GM23248 (cell line): ENCODE results near the gene CLDN18. TPM values are rescaled to one million over a fixed set of nuclear protein-coding genes. Genes with fewer than 3 reads are reported as not detected.

Experiments
- DNase-seq: peaks from one replicate; pipeline ENCODE4 v3.0.0-alpha.2; 2015
- H2AFZ ChIP-seq: fragments of 200-600 bp; sonication (generic); 2 replicates; pipeline ENCODE4 v1.6.1; 2016; ENCODE audit warnings: antibody characterized with exemption
- H3F3A ChIP-seq: fragments of 200-600 bp; sonication (generic); 2 replicates; pipeline ENCODE4 v1.6.1; 2016; ENCODE audit warnings: mild to moderate bottlenecking, antibody characterized with exemption, mixed run types; ENCODE audit not compliant: insufficient read depth
- H3K27ac ChIP-seq: fragments of 200-600 bp; sonication (generic); 2 replicates; pipeline ENCODE4 v1.5.1; 2016; ENCODE audit warnings: mild to moderate bottlenecking
- H3K27me3 ChIP-seq: fragments of 200-600 bp; sonication (generic); replicated peaks from 2 replicates; pipeline ENCODE4 v1.6.1; 2016; ENCODE audit warnings: mild to moderate bottlenecking; ENCODE audit not compliant: insufficient read depth
- H3K36me3 ChIP-seq: fragments of 200-600 bp; sonication (generic); 2 replicates; pipeline ENCODE4 v1.6.1; 2016; ENCODE audit warnings: low read depth, mild to moderate bottlenecking
- H3K4me1 ChIP-seq: fragments of 200-600 bp; sonication (generic); 2 replicates; pipeline ENCODE4 v1.6.1; 2016; ENCODE audit warnings: mild to moderate bottlenecking; ENCODE audit not compliant: insufficient read depth
- H3K4me2 ChIP-seq: fragments of 200-600 bp; sonication (generic); one replicate; pipeline ENCODE4 v1.6.1; 2016; ENCODE audit warnings: mild to moderate bottlenecking; ENCODE audit not compliant: unreplicated experiment
- H3K4me3 ChIP-seq: fragments of 200-600 bp; sonication (generic); 2 replicates; pipeline ENCODE4 v1.5.1; 2016; ENCODE audit warnings: mild to moderate bottlenecking
- H3K79me2 ChIP-seq: fragments of 200-600 bp; sonication (generic); 2 replicates; pipeline ENCODE4 v1.6.1; 2016; ENCODE audit warnings: mild to moderate bottlenecking; ENCODE audit not compliant: insufficient read depth
- H3K9ac ChIP-seq: fragments of 200-600 bp; sonication (generic); 2 replicates; pipeline ENCODE4 v1.6.1; 2016; ENCODE audit warnings: mild to moderate bottlenecking
- H3K9me2 ChIP-seq: fragments of 200-600 bp; sonication (generic); 2 replicates; pipeline ENCODE4 v1.6.1; 2016; ENCODE audit warnings: mixed run types, mild to moderate bottlenecking, moderate library complexity; ENCODE audit not compliant: insufficient read depth
- H3K9me3 ChIP-seq: fragments of 200-600 bp; sonication (generic); one replicate; pipeline ENCODE4 v1.6.1; 2017; ENCODE audit warnings: low read depth
- H4K20me1 ChIP-seq: fragments of 200-600 bp; sonication (generic); 2 replicates; pipeline ENCODE4 v1.6.0; 2016; ENCODE audit not compliant: insufficient read depth
- EZH2 ChIP-seq: fragments of 200-600 bp; sonication (generic); IDR thresholded peaks from 2 replicates; pipeline ENCODE4 v1.6.1; 2018; ENCODE audit warnings: antibody characterized with exemption, mild to moderate bottlenecking; ENCODE audit not compliant: insufficient read depth, poor library complexity, severe bottlenecking
- EZH2phosphoT487 ChIP-seq: fragments of 200-600 bp; sonication (generic); IDR thresholded peaks from 2 replicates; pipeline ENCODE4 v1.6.1; 2018; ENCODE audit warnings: antibody characterized with exemption, moderate library complexity, mild to moderate bottlenecking, low read depth; ENCODE audit not compliant: insufficient read depth
- WGBS, 2 experiments: methylation state at CpG; one replicate each; pipeline ENCODE4 v1.1.6; 2015 to 2017; ENCODE audit warnings: low lambda C conversion rate in 2 of 2, low coverage in 1 of 2; ENCODE audit errors: missing lambda C conversion rate in 2 of 2; 5-methylcytosine and 5-hydroxymethylcytosine counted together
- in situ Hi-C: fragments of 300-500 bp; cut with MboI; formaldehyde crosslinking; loops from 2 replicates; pipeline ENCODE4 v1.15.0; 2020
- polyA plus RNA-seq: library from polyadenylated mRNA; unstranded; fragments of >200 nt; fragmentation: Nextera tagmentation; extraction: Ambion mirVana; gene quantifications from 2 replicates; pipeline ENCODE4 v1.2.1, GENCODE V29; 2016
- total RNA-seq: library from RNA; depleted of rRNA; stranded (reverse); fragments of >200 nt; shearing (Covaris generic); gene quantifications from 2 replicates; pipeline ENCODE4 v1.2.3, GENCODE V29; 2014

CLDN18 gene
- total and polyA plus RNA-seq, 2 experiments from 2014 or later = 0.18 TPM; not detected in 1

DNA sequence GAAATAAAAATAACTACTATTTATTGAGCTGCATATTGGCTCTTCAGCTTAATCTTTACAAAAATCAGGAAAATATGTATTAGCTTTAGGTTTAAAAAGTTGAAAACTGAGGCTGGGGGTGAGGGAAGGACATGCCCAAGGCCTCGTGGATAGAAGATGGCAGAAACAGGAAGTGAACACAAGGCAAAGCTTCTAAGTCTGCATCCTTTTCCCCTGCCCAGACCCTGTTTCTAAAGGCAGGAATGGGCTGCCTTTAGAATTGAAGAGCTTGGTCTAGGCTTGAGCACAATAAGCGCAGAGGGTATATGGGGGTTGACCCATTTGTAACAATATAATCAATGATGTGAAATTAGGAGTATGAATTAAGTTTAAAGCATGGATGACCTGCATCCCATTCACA, 6.1 kb downstream of the CLDN18 start:
- Histone ChIP-seq H3K9me2 (no peaks in the 10 kb centered on the region), H3K27me3 (no peaks in the 10 kb centered on the region), H3K27ac (no peak overlapping the region), H3K79me2 (no peaks in the 10 kb centered on the region), H3K36me3 (0 out of 2 replicates have a peak, but pooled peaks cover 4% of the 10 kb centered on the region), H3K4me1 (no peaks in the 10 kb centered on the region), H2AFZ (no peak overlapping the region), H3K4me3 (no peak overlapping the region), H3K9ac (no peak overlapping the region), H4K20me1 (no peaks in the 10 kb centered on the region), H3F3A (no peaks in the 10 kb centered on the region), H3K9me3 (no peaks in the 10 kb centered on the region), H3K4me2 (no peak overlapping the region)
- WGBS, 2 experiments = 97 to 100% methylated on average over 2 of the region's 2 CpGs
- no peak for DNase-seq
- in situ Hi-C loops = no loop called here
- TF ChIP-seq EZH2 (no peak), EZH2phosphoT487 (no peak)

GRCh38 chr3:138019281-138020069, 9.5 kb downstream of the CLDN18 start:
- no peak for TF ChIP-seq EZH2phosphoT487
- TF ChIP-seq EZH2 = no peak
- H3K9me2 ChIP-seq = no peaks in the 10 kb centered on the region
- H3K4me1 ChIP-seq = no peaks in the 10 kb centered on the region
- no peaks in the 10 kb centered on the region for H3K79me2 ChIP-seq
- in situ Hi-C loops = no loop called here
- H3F3A ChIP-seq = no peaks in the 10 kb centered on the region
- H3K27me3 ChIP-seq = no peaks in the 10 kb centered on the region
- H3K4me2 ChIP-seq = no peak overlapping the region
- H4K20me1 ChIP-seq = no peaks in the 10 kb centered on the region
- H3K27ac ChIP-seq = no peak overlapping the region
- no peak overlapping the region for H2AFZ ChIP-seq
- H3K9me3 ChIP-seq = no peaks in the 10 kb centered on the region
- DNase-seq = no peak
- H3K4me3 ChIP-seq = no peak overlapping the region
- H3K36me3 ChIP-seq = 0 out of 2 replicates have a peak, but pooled peaks cover 7% of the 10 kb centered on the region
- no peak overlapping the region for H3K9ac ChIP-seq
- WGBS, 2 experiments = 95 to 96% methylated on average over 3 of the region's 3 CpGs

GRCh38 chr3:138023754-138024153, 13.8 kb downstream of the CLDN18 start:
- WGBS, 2 experiments = 96 to 100% methylated on average over 4 of the region's 4 CpGs
- Histone ChIP-seq H2AFZ (no peak overlapping the region), H3K9me3 (no peaks in the 10 kb centered on the region), H4K20me1 (no peaks in the 10 kb centered on the region), H3K27ac (no peak overlapping the region), H3K36me3 (0 out of 2 replicates have a peak, but pooled peaks cover 11% of the 10 kb centered on the region), H3K4me1 (no peaks in the 10 kb centered on the region), H3K9ac (no peak overlapping the region), H3K4me3 (no peak overlapping the region), H3K27me3 (no peaks in the 10 kb centered on the region), H3K9me2 (no peaks in the 10 kb centered on the region), H3K4me2 (no peak overlapping the region), H3K79me2 (no peaks in the 10 kb centered on the region), H3F3A (no peaks in the 10 kb centered on the region)
- DNase-seq = no peak
- in situ Hi-C loops = no loop called here
- no peak for TF ChIP-seq EZH2phosphoT487
- TF ChIP-seq EZH2 = no peak

DNA sequence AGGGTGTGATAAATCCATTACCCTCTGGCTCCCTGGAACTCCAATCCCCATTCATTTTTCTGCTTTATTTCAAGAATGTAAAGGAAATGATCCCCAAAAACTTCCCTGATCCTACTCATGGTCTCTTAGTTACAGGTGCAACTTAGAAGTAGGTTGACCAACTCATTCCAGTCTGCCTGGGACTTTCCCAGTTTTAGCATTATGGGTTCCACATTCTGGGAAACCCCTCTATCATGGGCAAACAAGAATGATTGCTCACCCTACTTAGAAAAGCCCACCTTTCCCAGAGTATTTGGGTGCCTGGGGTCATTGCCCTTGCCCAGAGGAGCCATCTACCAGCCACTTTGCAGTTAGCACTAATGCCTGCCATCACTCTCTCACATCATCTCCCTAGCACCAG, 15.6 kb downstream of the CLDN18 start:
- H3K4me3 ChIP-seq = no peak overlapping the region
- H3K36me3 ChIP-seq = 0 out of 2 replicates have a peak, but pooled peaks cover 8% of the 10 kb centered on the region
- DNase-seq = no peak
- no peaks in the 10 kb centered on the region for H3F3A ChIP-seq
- no peaks in the 10 kb centered on the region for H3K27me3 ChIP-seq
- H3K4me1 ChIP-seq = no peaks in the 10 kb centered on the region
- no peak overlapping the region for H3K4me2 ChIP-seq
- no peak overlapping the region for H2AFZ ChIP-seq
- in situ Hi-C loops = no loop called here
- no peak overlapping the region for H3K27ac ChIP-seq
- no peak overlapping the region for H3K9ac ChIP-seq
- no peaks in the 10 kb centered on the region for H3K9me2 ChIP-seq
- no peaks in the 10 kb centered on the region for H3K9me3 ChIP-seq
- no peak for TF ChIP-seq EZH2
- no peak for TF ChIP-seq EZH2phosphoT487
- no peaks in the 10 kb centered on the region for H4K20me1 ChIP-seq
- H3K79me2 ChIP-seq = no peaks in the 10 kb centered on the region
